HepG2 (cell line): ENCODE measurements around the gene PRTN3. TPM values are rescaled to one million over a fixed set of nuclear protein-coding genes. Genes with fewer than 3 reads are reported as not detected.
A peak's percentile ranks its signal among the peaks of the same experiment; 100 is the strongest.

ENCODE experiments used
- IRX3 ChIP-seq: sonication (generic); formaldehyde crosslinking; IDR thresholded peaks from 2 replicates; pipeline ENCODE4 v1.8.1; 2023; ENCODE audit warnings: mild to moderate bottlenecking, low read depth, missing genetic modification reagents, borderline replicate concordance
- PHF20 ChIP-seq: sonication (generic); formaldehyde crosslinking; IDR thresholded peaks from 2 replicates; pipeline ENCODE4 v1.5.0; 2020; ENCODE audit warnings: mild to moderate bottlenecking, missing genetic modification reagents
- TARDBP ChIP-seq: sonication (generic); formaldehyde crosslinking; IDR thresholded peaks from 2 replicates; pipeline ENCODE4 v1.8.0; 2022; ENCODE audit warnings: mild to moderate bottlenecking, missing genetic modification reagents
- TBP ChIP-seq: sonication (generic); formaldehyde crosslinking; IDR thresholded peaks from 2 replicates; pipeline ENCODE4 v1.5.0; 2020; ENCODE audit warnings: missing genetic modification reagents
- ZNF136 ChIP-seq: sonication (generic); formaldehyde crosslinking; IDR thresholded peaks from 2 replicates; pipeline ENCODE4 v1.8.1; 2022; ENCODE audit warnings: low read depth, mild to moderate bottlenecking, moderate library complexity, missing genetic modification reagents
- ZNF225 ChIP-seq: sonication (generic); formaldehyde crosslinking; IDR thresholded peaks from 2 replicates; pipeline ENCODE4 v1.4.0; 2020; ENCODE audit warnings: mild to moderate bottlenecking, missing genetic modification reagents
- ZNF33A ChIP-seq: sonication (generic); formaldehyde crosslinking; IDR thresholded peaks from 2 replicates; pipeline ENCODE4 v1.5.1; 2020; ENCODE audit warnings: missing genetic modification reagents, mild to moderate bottlenecking, moderate library complexity, borderline replicate concordance
- ZSCAN12 ChIP-seq: sonication (generic); formaldehyde crosslinking; IDR thresholded peaks from 2 replicates; pipeline ENCODE4 v1.9.0; 2021; ENCODE audit warnings: mild to moderate bottlenecking, missing genetic modification reagents
- polyA plus RNA-seq, 8 experiments: library from polyadenylated mRNA; depleted of rRNA in 3 of 8; stranded (reverse) in 7 of 8; unstranded in 1 of 8; fragments of >200 nt; fragmentation: Illumina TruSeq in 4 of 8; extraction: Trizol in 4 of 8; gene quantifications; 2 replicates each; pipeline versions ENCODE4 v1.2.1 to v1.2.3, GENCODE V29; 2011 to 2016; ENCODE audit warnings: low read depth in 4 of 8, missing spikeins in 1 of 8, mixed read lengths in 1 of 8; ENCODE audit not compliant: insufficient read depth in 1 of 8
- total RNA-seq, 5 experiments: library from RNA; depleted of rRNA; stranded (reverse); fragments of >200 nt; fragmentation: Illumina TruSeq; extraction: Trizol; gene quantifications; 2 replicates each; pipeline ENCODE4 v1.2.3, GENCODE V29; 2016; ENCODE audit warnings: low read depth in 1 of 5
- TF ChIP-seq, protein P1 (sequence below): sonication (generic); formaldehyde crosslinking; IDR thresholded peaks from 2 replicates; pipeline ENCODE4 v1.9.0; 2021; ENCODE audit warnings: missing genetic modification reagents, borderline replicate concordance
- TF ChIP-seq, protein P2 (sequence below): sonication (generic); formaldehyde crosslinking; IDR thresholded peaks from 2 replicates; pipeline ENCODE4 v1.8.0; 2022; ENCODE audit warnings: mild to moderate bottlenecking, missing genetic modification reagents; ENCODE audit not compliant: insufficient replicate concordance
- TF ChIP-seq, protein P3 (sequence below): sonication (generic); formaldehyde crosslinking; conservative IDR thresholded peaks from 2 replicates; pipeline ENCODE4 v1.4.0; 2020; ENCODE audit warnings: missing genetic modification reagents
- TF ChIP-seq, protein P4 (sequence below): sonication (generic); formaldehyde crosslinking; conservative IDR thresholded peaks from 2 replicates; pipeline ENCODE4 v1.4.0; 2020; ENCODE audit warnings: missing genetic modification reagents
- TF ChIP-seq, protein P5 (sequence below): sonication (generic); formaldehyde crosslinking; IDR thresholded peaks from 2 replicates; pipeline ENCODE4 v1.4.0; 2020; ENCODE audit warnings: missing genetic modification reagents

Gene PRTN3
- total and polyA plus RNA-seq, 2 of the 13 experiments (the other 11 are each of a cell fraction or from before 2014, with no cell fraction given): not detected

DNA sequence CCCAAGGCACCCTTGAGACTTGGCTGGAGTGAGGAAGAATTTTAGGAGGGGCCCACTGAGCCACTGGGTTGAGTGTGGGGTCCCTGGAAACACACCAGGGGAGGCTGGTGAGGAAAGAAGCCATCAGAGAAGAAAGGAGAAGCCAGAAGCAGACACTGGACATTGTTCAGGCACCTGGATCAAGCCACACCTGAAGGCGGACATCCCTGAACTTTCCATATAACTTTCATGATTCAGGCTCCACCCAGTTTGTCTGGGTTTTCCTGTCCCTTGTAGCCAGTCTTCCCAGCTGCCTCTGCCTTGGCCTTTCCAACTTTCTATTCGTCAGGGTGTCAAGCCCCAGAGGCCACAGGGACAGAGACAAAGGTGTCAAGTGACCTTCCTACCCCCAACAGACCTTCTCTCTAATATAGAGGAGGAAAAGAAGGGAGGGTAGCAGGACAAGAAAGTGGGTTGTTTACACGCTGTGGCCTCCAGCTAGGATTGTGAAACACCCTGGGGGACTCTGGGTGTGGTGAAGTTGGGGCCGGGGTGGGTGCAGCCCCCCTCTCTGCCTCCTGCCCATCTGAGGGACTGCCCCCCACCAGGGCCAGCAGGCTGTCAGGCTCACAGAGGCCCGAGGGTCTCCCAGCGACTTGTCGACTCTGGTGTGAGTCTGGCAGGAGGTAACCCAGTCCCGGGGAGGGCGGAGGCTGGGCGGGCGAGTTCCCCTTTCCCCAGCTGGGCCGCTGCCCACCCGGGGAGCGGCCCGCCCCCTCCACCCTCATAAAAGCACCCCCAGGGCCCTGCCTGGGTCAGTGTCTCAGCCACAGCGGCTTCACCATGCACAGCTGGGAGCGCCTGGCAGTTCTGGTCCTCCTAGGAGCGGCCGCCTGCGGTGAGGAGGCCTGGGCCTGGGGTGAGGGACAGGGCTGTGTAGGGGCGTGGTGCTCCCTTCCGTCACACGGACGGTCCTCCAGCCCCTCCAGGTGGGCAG is 18.4 kb downstream of the PRTN3 start, which contains the start of gene CFD (continued):
- TF ChIP-seq IRX3 (CRISPR knock-in tag): no peak
- no peak for TF ChIP-seq PHF20
- TF ChIP-seq ZNF225 (CRISPR knock-in tag): no peak
- TF ChIP-seq ZNF136 (CRISPR knock-in tag): 0 out of 2 replicates have a peak, but pooled peaks have one; percentile 37
- TF ChIP-seq, protein P1, sequence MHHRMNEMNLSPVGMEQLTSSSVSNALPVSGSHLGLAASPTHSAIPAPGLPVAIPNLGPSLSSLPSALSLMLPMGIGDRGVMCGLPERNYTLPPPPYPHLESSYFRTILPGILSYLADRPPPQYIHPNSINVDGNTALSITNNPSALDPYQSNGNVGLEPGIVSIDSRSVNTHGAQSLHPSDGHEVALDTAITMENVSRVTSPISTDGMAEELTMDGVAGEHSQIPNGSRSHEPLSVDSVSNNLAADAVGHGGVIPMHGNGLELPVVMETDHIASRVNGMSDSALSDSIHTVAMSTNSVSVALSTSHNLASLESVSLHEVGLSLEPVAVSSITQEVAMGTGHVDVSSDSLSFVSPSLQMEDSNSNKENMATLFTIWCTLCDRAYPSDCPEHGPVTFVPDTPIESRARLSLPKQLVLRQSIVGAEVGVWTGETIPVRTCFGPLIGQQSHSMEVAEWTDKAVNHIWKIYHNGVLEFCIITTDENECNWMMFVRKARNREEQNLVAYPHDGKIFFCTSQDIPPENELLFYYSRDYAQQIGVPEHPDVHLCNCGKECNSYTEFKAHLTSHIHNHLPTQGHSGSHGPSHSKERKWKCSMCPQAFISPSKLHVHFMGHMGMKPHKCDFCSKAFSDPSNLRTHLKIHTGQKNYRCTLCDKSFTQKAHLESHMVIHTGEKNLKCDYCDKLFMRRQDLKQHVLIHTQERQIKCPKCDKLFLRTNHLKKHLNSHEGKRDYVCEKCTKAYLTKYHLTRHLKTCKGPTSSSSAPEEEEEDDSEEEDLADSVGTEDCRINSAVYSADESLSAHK (CRISPR knock-in tag): no peak
- no peak for TF ChIP-seq TBP (CRISPR knock-in tag)
- TF ChIP-seq, protein P2, sequence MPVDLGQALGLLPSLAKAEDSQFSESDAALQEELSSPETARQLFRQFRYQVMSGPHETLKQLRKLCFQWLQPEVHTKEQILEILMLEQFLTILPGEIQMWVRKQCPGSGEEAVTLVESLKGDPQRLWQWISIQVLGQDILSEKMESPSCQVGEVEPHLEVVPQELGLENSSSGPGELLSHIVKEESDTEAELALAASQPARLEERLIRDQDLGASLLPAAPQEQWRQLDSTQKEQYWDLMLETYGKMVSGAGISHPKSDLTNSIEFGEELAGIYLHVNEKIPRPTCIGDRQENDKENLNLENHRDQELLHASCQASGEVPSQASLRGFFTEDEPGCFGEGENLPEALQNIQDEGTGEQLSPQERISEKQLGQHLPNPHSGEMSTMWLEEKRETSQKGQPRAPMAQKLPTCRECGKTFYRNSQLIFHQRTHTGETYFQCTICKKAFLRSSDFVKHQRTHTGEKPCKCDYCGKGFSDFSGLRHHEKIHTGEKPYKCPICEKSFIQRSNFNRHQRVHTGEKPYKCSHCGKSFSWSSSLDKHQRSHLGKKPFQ (CRISPR knock-in tag): no peak
- TF ChIP-seq TARDBP (CRISPR knock-in tag): no peak
- TF ChIP-seq, protein P3, sequence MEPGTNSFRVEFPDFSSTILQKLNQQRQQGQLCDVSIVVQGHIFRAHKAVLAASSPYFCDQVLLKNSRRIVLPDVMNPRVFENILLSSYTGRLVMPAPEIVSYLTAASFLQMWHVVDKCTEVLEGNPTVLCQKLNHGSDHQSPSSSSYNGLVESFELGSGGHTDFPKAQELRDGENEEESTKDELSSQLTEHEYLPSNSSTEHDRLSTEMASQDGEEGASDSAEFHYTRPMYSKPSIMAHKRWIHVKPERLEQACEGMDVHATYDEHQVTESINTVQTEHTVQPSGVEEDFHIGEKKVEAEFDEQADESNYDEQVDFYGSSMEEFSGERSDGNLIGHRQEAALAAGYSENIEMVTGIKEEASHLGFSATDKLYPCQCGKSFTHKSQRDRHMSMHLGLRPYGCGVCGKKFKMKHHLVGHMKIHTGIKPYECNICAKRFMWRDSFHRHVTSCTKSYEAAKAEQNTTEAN: no peak
- TF ChIP-seq ZNF33A (CRISPR knock-in tag): no peak
- TF ChIP-seq, protein P4, sequence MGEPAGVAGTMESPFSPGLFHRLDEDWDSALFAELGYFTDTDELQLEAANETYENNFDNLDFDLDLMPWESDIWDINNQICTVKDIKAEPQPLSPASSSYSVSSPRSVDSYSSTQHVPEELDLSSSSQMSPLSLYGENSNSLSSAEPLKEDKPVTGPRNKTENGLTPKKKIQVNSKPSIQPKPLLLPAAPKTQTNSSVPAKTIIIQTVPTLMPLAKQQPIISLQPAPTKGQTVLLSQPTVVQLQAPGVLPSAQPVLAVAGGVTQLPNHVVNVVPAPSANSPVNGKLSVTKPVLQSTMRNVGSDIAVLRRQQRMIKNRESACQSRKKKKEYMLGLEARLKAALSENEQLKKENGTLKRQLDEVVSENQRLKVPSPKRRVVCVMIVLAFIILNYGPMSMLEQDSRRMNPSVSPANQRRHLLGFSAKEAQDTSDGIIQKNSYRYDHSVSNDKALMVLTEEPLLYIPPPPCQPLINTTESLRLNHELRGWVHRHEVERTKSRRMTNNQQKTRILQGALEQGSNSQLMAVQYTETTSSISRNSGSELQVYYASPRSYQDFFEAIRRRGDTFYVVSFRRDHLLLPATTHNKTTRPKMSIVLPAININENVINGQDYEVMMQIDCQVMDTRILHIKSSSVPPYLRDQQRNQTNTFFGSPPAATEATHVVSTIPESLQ (CRISPR knock-in tag): no peak
- TF ChIP-seq, protein P5, sequence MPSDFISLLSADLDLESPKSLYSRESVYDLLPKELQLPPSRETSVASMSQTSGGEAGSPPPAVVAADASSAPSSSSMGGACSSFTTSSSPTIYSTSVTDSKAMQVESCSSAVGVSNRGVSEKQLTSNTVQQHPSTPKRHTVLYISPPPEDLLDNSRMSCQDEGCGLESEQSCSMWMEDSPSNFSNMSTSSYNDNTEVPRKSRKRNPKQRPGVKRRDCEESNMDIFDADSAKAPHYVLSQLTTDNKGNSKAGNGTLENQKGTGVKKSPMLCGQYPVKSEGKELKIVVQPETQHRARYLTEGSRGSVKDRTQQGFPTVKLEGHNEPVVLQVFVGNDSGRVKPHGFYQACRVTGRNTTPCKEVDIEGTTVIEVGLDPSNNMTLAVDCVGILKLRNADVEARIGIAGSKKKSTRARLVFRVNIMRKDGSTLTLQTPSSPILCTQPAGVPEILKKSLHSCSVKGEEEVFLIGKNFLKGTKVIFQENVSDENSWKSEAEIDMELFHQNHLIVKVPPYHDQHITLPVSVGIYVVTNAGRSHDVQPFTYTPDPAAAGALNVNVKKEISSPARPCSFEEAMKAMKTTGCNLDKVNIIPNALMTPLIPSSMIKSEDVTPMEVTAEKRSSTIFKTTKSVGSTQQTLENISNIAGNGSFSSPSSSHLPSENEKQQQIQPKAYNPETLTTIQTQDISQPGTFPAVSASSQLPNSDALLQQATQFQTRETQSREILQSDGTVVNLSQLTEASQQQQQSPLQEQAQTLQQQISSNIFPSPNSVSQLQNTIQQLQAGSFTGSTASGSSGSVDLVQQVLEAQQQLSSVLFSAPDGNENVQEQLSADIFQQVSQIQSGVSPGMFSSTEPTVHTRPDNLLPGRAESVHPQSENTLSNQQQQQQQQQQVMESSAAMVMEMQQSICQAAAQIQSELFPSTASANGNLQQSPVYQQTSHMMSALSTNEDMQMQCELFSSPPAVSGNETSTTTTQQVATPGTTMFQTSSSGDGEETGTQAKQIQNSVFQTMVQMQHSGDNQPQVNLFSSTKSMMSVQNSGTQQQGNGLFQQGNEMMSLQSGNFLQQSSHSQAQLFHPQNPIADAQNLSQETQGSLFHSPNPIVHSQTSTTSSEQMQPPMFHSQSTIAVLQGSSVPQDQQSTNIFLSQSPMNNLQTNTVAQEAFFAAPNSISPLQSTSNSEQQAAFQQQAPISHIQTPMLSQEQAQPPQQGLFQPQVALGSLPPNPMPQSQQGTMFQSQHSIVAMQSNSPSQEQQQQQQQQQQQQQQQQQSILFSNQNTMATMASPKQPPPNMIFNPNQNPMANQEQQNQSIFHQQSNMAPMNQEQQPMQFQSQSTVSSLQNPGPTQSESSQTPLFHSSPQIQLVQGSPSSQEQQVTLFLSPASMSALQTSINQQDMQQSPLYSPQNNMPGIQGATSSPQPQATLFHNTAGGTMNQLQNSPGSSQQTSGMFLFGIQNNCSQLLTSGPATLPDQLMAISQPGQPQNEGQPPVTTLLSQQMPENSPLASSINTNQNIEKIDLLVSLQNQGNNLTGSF (CRISPR knock-in tag): no peak
- no peak for TF ChIP-seq ZSCAN12 (CRISPR knock-in tag)
